H1 (cell line): ENCODE results near the gene RAPGEF1. TPM values are rescaled to one million over a fixed set of nuclear protein-coding genes. Genes with fewer than 3 reads are reported as not detected.
A peak's percentile ranks its signal among the peaks of the same experiment; 100 is the strongest.

ENCODE experiments used
- CTCF ChIA-PET: fragments of 300-600 bp; sonication (Branson Sonifier 250); formaldehyde crosslinking; loops from one replicate; lab custom pipeline; 2021; ENCODE audit not compliant: partially characterized antibody; lab: Charles Lee
- POLR2A ChIA-PET: fragments of 300-600 bp; sonication (Branson Sonifier 250); formaldehyde crosslinking; loops from one replicate; lab custom pipeline; 2021; ENCODE audit warnings: inconsistent platforms; ENCODE audit not compliant: partially characterized antibody; lab: Charles Lee
- DNase-seq, 2 experiments: peaks; one replicate each; pipeline versions ENCODE4 v3.0.0 to v3.0.0-alpha.2; 2010 to 2022; ENCODE audit warnings: low spot score in 2 of 2, low read depth in 1 of 2, mixed read lengths in 1 of 2
- FAIRE-seq: peaks from 2 replicates; lab custom pipeline; 2011; peaks lifted over from hg19 to GRCh38; lab: Jason Lieb, UNC
- H2AFZ ChIP-seq: 2 replicates; pipeline ENCODE4 v1.8.1; 2012; ENCODE audit warnings: low read length, inconsistent platforms
- H2AK5ac ChIP-seq: 2 replicates; pipeline ENCODE4 v1.6.1; 2013; ENCODE audit warnings: low read depth, low read length
- H2BK120ac ChIP-seq: replicated peaks from 2 replicates; pipeline ENCODE3; 2013; ENCODE audit warnings: low read depth, low read length, inconsistent platforms
- H2BK12ac ChIP-seq: 2 replicates; pipeline ENCODE4 v1.6.1; 2013; ENCODE audit warnings: low read depth, low read length
- H2BK15ac ChIP-seq: 2 replicates; pipeline ENCODE4 v1.6.1; 2013; ENCODE audit warnings: low read length
- H2BK20ac ChIP-seq: 2 replicates; pipeline ENCODE4 v1.6.1; 2013; ENCODE audit warnings: low read length
- H2BK5ac ChIP-seq: 2 replicates; pipeline ENCODE4 v1.6.1; 2013; ENCODE audit warnings: low read depth, low read length
- H3K14ac ChIP-seq: 2 replicates; pipeline ENCODE4 v1.6.1; 2013; ENCODE audit warnings: inconsistent platforms; ENCODE audit not compliant: insufficient read length
- H3K18ac ChIP-seq: 2 replicates; pipeline ENCODE4 v1.6.1; 2013; ENCODE audit warnings: low read length; ENCODE audit errors: extremely low read depth
- H3K23ac ChIP-seq: 2 replicates; pipeline ENCODE4 v1.6.1; 2013; ENCODE audit warnings: inconsistent platforms; ENCODE audit not compliant: insufficient read length
- H3K23me2 ChIP-seq: 2 replicates; pipeline ENCODE4 v1.6.1; 2013; ENCODE audit warnings: low read depth, low read length
- H3K27ac ChIP-seq: 2 replicates; pipeline ENCODE4 v1.6.1; 2011; ENCODE audit warnings: low read depth, low read length, inconsistent platforms
- H3K27me3 ChIP-seq, 4 experiments: replicated peaks in 1 of 4; 1 replicate in 1 of 4; 2 replicates in 3 of 4; pipeline versions ENCODE4 v1.6.1 to v1.8.1; 2011 to 2013; ENCODE audit warnings: low read length in 3 of 4, mild to moderate bottlenecking in 3 of 4, inconsistent platforms in 2 of 4, mixed read lengths in 2 of 4, moderate library complexity in 1 of 4; ENCODE audit not compliant: control insufficient read depth in 3 of 4, insufficient read depth in 3 of 4; ENCODE audit errors: extremely low read depth in 1 of 4
- H3K36me3 ChIP-seq, 4 experiments: 2 replicates each; pipeline versions ENCODE4 v1.6.1 to v1.8.1; 2011 to 2013; ENCODE audit warnings: mild to moderate bottlenecking in 4 of 4, low read length in 3 of 4, moderate library complexity in 2 of 4, control low read depth in 1 of 4, inconsistent platforms in 1 of 4; ENCODE audit not compliant: insufficient read depth in 4 of 4, control insufficient read depth in 2 of 4
- H3K4ac ChIP-seq: replicated peaks from 2 replicates; pipeline ENCODE3; 2013; ENCODE audit warnings: low read length, low read depth, mixed read lengths, inconsistent platforms; ENCODE audit not compliant: insufficient read length
- H3K4me1 ChIP-seq, 4 experiments: replicated peaks in 1 of 4; 1 replicate in 1 of 4; 2 replicates in 3 of 4; pipeline versions ENCODE4 v1.6.1 to v1.8.1; 2011 to 2013; ENCODE audit warnings: low read length in 3 of 4, inconsistent platforms in 2 of 4, mixed read lengths in 1 of 4; ENCODE audit not compliant: insufficient read depth in 4 of 4, control insufficient read depth in 3 of 4
- H3K4me2 ChIP-seq, 2 experiments: 2 replicates each; pipeline versions ENCODE4 v1.6.1 to v1.8.1; 2011 to 2013; ENCODE audit warnings: low read depth in 2 of 2, low read length in 2 of 2, control low read depth in 1 of 2, inconsistent platforms in 1 of 2, mild to moderate bottlenecking in 1 of 2; ENCODE audit not compliant: insufficient read depth in 1 of 2
- H3K4me3 ChIP-seq, 4 experiments: fragments of 200-600, 300-600 bp in 1 of 4; sonication (generic), shearing (Covaris generic), sonication (Bioruptor Twin) in 1 of 4; 2 replicates each; pipeline versions ENCODE4 v1.5.1 to v1.8.1; 2011 to 2016; ENCODE audit warnings: low read length in 4 of 4, low read depth in 3 of 4, control low read depth in 2 of 4, inconsistent platforms in 2 of 4, mild to moderate bottlenecking in 2 of 4, mixed read lengths in 1 of 4, moderate library complexity in 1 of 4; ENCODE audit not compliant: insufficient read depth in 2 of 4; ENCODE audit errors: extremely low read depth in 1 of 4
- H3K56ac ChIP-seq: replicated peaks from 2 replicates; pipeline ENCODE3; 2013; ENCODE audit warnings: low read depth, mild to moderate bottlenecking, mixed read lengths, low read length, inconsistent platforms; ENCODE audit not compliant: insufficient read length
- H3K79me1 ChIP-seq: 2 replicates; pipeline ENCODE4 v1.6.1; 2013; ENCODE audit warnings: low read depth, low read length, control low read depth
- H3K79me2 ChIP-seq, 2 experiments: 2 replicates each; pipeline versions ENCODE4 v1.6.1 to v1.8.1; 2012 to 2013; ENCODE audit warnings: low read length in 2 of 2, mild to moderate bottlenecking in 2 of 2, inconsistent platforms in 1 of 2; ENCODE audit not compliant: insufficient read depth in 2 of 2, control insufficient read depth in 1 of 2
- H3K9ac ChIP-seq, 4 experiments: replicated peaks in 1 of 4; 1 replicate in 1 of 4; 2 replicates in 3 of 4; pipeline versions ENCODE4 v1.6.1 to v1.8.1; 2011 to 2013; ENCODE audit warnings: low read depth in 3 of 4, low read length in 3 of 4, control low read depth in 2 of 4, mild to moderate bottlenecking in 2 of 4, moderate library complexity in 2 of 4, inconsistent platforms in 1 of 4; ENCODE audit errors: extremely low read depth in 1 of 4
- H3K9me3 ChIP-seq, 2 experiments: 2 replicates each; pipeline versions ENCODE4 v1.6.1 to v1.8.1; 2012 to 2013; ENCODE audit warnings: mild to moderate bottlenecking in 2 of 2, moderate library complexity in 2 of 2, control low read depth in 1 of 2, inconsistent platforms in 1 of 2, low read depth in 1 of 2, low read length in 1 of 2, mixed read lengths in 1 of 2; ENCODE audit not compliant: insufficient read depth in 2 of 2
- H4K20me1 ChIP-seq, 2 experiments: replicated peaks in 1 of 2; 2 replicates each; pipeline versions ENCODE3 to v1.8.1; 2011 to 2013; ENCODE audit warnings: inconsistent platforms in 2 of 2, low read length in 2 of 2, mild to moderate bottlenecking in 1 of 2; ENCODE audit not compliant: insufficient read depth in 2 of 2, control insufficient read depth in 1 of 2
- H4K5ac ChIP-seq: 2 replicates; pipeline ENCODE4 v1.6.1; 2013; ENCODE audit warnings: low read length, low read depth, mixed read lengths, inconsistent platforms; ENCODE audit not compliant: insufficient read length
- H4K8ac ChIP-seq: 2 replicates; pipeline ENCODE4 v1.8.0; 2013; ENCODE audit warnings: mild to moderate bottlenecking, moderate library complexity, low read length, inconsistent platforms; ENCODE audit not compliant: insufficient read depth; ENCODE audit errors: extremely low read depth
- H4K91ac ChIP-seq: replicated peaks from 2 replicates; pipeline ENCODE3; 2013; ENCODE audit warnings: low read length, mixed read lengths, inconsistent platforms; ENCODE audit not compliant: insufficient read length
- CREB1 ChIP-seq: IDR thresholded peaks from 2 replicates; pipeline ENCODE4 v1.6.1; 2012; ENCODE audit warnings: inconsistent platforms
- FOSL1 ChIP-seq: IDR thresholded peaks from 2 replicates; pipeline ENCODE4 v1.6.1; 2011; ENCODE audit warnings: mild to moderate bottlenecking, low read depth, low read length, moderate library complexity; ENCODE audit not compliant: insufficient read depth
- HDAC2 ChIP-seq, 2 experiments: fragments of 300-600 bp in 1 of 2; sonication (generic) in 1 of 2; IDR thresholded peaks; 2 replicates each; pipeline ENCODE4 v1.6.1; 2011 to 2012; ENCODE audit warnings: low read depth in 2 of 2, low read length in 2 of 2, mild to moderate bottlenecking in 2 of 2, moderate library complexity in 2 of 2, borderline replicate concordance in 1 of 2, inconsistent platforms in 1 of 2
- RFX5 ChIP-seq: IDR thresholded peaks from 2 replicates; pipeline ENCODE4 v1.6.1; 2011; ENCODE audit warnings: low read depth, low read length, improper control_type of control experiment, borderline replicate concordance
- SAP30 ChIP-seq: fragments of 300-600 bp; sonication (generic); IDR thresholded peaks from 2 replicates; pipeline ENCODE4 v1.7.1; 2012; ENCODE audit warnings: low read length, moderate library complexity, mild to moderate bottlenecking, inconsistent platforms; ENCODE audit not compliant: insufficient read depth, insufficient replicate concordance
- WGBS, 2 experiments: shearing (Covaris generic) in 1 of 2; methylation state at CpG; one replicate each; pipeline versions ENCODE4 v1.1.6 to v1.1.7; 2013 to 2015; ENCODE audit warnings: low lambda C conversion rate in 2 of 2, mixed read lengths in 2 of 2, inconsistent platforms in 1 of 2, low coverage in 1 of 2, missing lambda C conversion rate in 1 of 2; ENCODE audit not compliant: insufficient replicate concordance in 2 of 2, insufficient coverage in 1 of 2, insufficient read length in 1 of 2; ENCODE audit errors: extremely low coverage in 1 of 2, missing lambda C conversion rate in 1 of 2; 5-methylcytosine and 5-hydroxymethylcytosine counted together
- polyA plus RNA-seq, 7 experiments: library from polyadenylated mRNA; depleted of rRNA in 3 of 7; stranded (reverse) in 5 of 7; unstranded in 2 of 7; fragments of >200 nt in 5 of 7; fragments of 200-250 nt in 2 of 7; gene quantifications; 1 replicate in 5 of 7; 2 replicates in 1 of 7; 4 replicates in 1 of 7; pipeline versions ENCODE4 v1.2.1 to v1.2.3, GENCODE V29; 2011 to 2013; ENCODE audit warnings: missing spikeins in 2 of 7, mixed read lengths in 2 of 7
- total RNA-seq: library from RNA; stranded (reverse); fragmentation: NEBNext Ultra II Directional; extraction: Animal tissue kit (Norgen Biotek cat#: 25700); gene quantifications from 2 replicates; pipeline ENCODE4 v1.2.1, GENCODE V29; 2021
- TF ChIP-seq, protein P1 (sequence below), 3 experiments: IDR thresholded peaks; 1 replicate in 2 of 3; 2 replicates in 1 of 3; pipeline versions ENCODE4 v1.5.1 to v1.6.1; 2011; ENCODE audit warnings: low read length in 3 of 3, mild to moderate bottlenecking in 3 of 3, inconsistent platforms in 2 of 3, low read depth in 1 of 3, moderate library complexity in 1 of 3; ENCODE audit not compliant: insufficient read depth in 1 of 3; ENCODE audit errors: control extremely low read depth in 1 of 3

Gene RAPGEF1
- total and polyA plus RNA-seq, 2 of the 8 experiments (the other 6 are each of a cell fraction or from before 2014, with no cell fraction given): 29.7 to 78.9 TPM

GRCh38 chr9:131732636-131733289 is 7.1 kb downstream of the RAPGEF1 start:
- WGBS, 2 experiments: 85% methylated on average over 12 of the region's 12 CpGs; no CpG with 5 or more reads in 1 of the 2 experiments
- no peak overlapping the region for H3K23ac ChIP-seq
- no peaks in the 10 kb centered on the region for H3K27me3 ChIP-seq
- no peak overlapping the region for H2BK15ac ChIP-seq
- H3K23me2 ChIP-seq: no peaks in the 10 kb centered on the region
- FAIRE-seq: no peak
- H3K9ac ChIP-seq: no peak overlapping the region
- CTCF ChIA-PET: interaction anchor here (0.6 to 3.8 kb wide), 13 partner anchors 10 to 353 kb away, joined by 3 to 16 read pairs (median 4); no protein-coding TSS in a partner anchor
- H2AFZ ChIP-seq: no peak overlapping the region
- no peak for TF ChIP-seq FOSL1
- no peak for TF ChIP-seq SAP30
- no peak for TF ChIP-seq HDAC2 (IDR thresholded peaks at IDR 0.05; ENCODE audit: borderline replicate concordance in 1 of 2, low read depth in 2 of 2, low read length in 2 of 2)
- TF ChIP-seq RFX5: no peak
- TF ChIP-seq, protein P1, sequence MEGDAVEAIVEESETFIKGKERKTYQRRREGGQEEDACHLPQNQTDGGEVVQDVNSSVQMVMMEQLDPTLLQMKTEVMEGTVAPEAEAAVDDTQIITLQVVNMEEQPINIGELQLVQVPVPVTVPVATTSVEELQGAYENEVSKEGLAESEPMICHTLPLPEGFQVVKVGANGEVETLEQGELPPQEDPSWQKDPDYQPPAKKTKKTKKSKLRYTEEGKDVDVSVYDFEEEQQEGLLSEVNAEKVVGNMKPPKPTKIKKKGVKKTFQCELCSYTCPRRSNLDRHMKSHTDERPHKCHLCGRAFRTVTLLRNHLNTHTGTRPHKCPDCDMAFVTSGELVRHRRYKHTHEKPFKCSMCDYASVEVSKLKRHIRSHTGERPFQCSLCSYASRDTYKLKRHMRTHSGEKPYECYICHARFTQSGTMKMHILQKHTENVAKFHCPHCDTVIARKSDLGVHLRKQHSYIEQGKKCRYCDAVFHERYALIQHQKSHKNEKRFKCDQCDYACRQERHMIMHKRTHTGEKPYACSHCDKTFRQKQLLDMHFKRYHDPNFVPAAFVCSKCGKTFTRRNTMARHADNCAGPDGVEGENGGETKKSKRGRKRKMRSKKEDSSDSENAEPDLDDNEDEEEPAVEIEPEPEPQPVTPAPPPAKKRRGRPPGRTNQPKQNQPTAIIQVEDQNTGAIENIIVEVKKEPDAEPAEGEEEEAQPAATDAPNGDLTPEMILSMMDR (IDR thresholded peaks at IDR 0.05; ENCODE audit: control extremely low read depth in 1 of 3, insufficient read depth in 1 of 3, low read depth in 1 of 3, low read length in 3 of 3): no peak
- TF ChIP-seq CREB1: no peak
- TF ChIP-seq, all 59 proteins: peak for 0
- Histone ChIP-seq H3K36me3 (no peaks in the 10 kb centered on the region), H3K79me2 (peaks cover 5 to 89% of the 10 kb centered on the region in 2 experiments; a peak in 3 of 4 replicates), H2BK120ac (no peak overlapping the region), H2BK20ac (no peak overlapping the region), H3K56ac (no peak overlapping the region), H4K5ac (no peak overlapping the region), H3K18ac (no peak overlapping the region), H3K4me2 (no peak overlapping the region), H3K79me1 (peaks cover 20% of the 10 kb centered on the region), H3K4ac (no peak overlapping the region), H3K14ac (no peak overlapping the region), H3K4me1 (peaks cover 0 to 15% (median 7%) of the 10 kb centered on the region in 4 experiments; a peak in 6 of 7 replicates), H3K27ac (no peak overlapping the region), H4K91ac (no peak overlapping the region), H4K8ac (no peak overlapping the region), H2BK5ac (0 out of 2 replicates have a peak overlapping the region, but pooled peaks have one; percentile 41), H4K20me1 (peaks cover 0 to 34% of the 10 kb centered on the region in 2 experiments), H2BK12ac (no peak overlapping the region), H2AK5ac (0 out of 2 replicates have a peak overlapping the region, but pooled peaks have one; percentile 40), H3K4me3 (no peak overlapping the region), H3K9me3 (no peaks in the 10 kb centered on the region)
- POLR2A ChIA-PET: interaction anchor here (0.5 to 1.3 kb wide), 5 partner anchors 10 to 315 kb away, joined by 3 to 5 read pairs (median 3); no protein-coding TSS in a partner anchor
- DNase-seq: no peak
